ENCODE measurements around the gene ZNF467.

Gene ZNF467

GRCh38 chr7:149787428-149788299, 14.3 kb upstream of the ZNF467 start:
- Histone ChIP-seq H3K4me1 (ENCODE audit: control insufficient read depth, insufficient read depth, low read length) (peaks cover 9% of the 10 kb centered on the region), H3K4me3 (ENCODE audit: low read length) (no peak overlapping the region), H3K36me3 (ENCODE audit: control insufficient read depth, insufficient read depth, low read length) (no peaks in the 10 kb centered on the region; the same call in 1 of the 2 replicates), H3K27me3 (ENCODE audit: control insufficient read depth, insufficient read depth, low read length) (peaks cover 15% of the 10 kb centered on the region; the same call in 1 of the 2 replicates), H3K9me3 (ENCODE audit: control insufficient read depth, insufficient read depth, low read length) (no peaks in the 10 kb centered on the region), H3K27ac (ENCODE audit: low read length) (no peak overlapping the region)
- DNase-seq (ENCODE audit: low read depth, low spot score): no peak
- WGBS (ENCODE audit: insufficient coverage, insufficient read length): no CpG with 5 or more reads among the region's 35 CpGs

- Histone ChIP-seq H3K9me3 (ENCODE audit: control insufficient read depth, insufficient read depth, low read length) (no peaks in the 10 kb centered on the region), H3K27ac (ENCODE audit: low read length) (no peak overlapping the region), H3K36me3 (ENCODE audit: control insufficient read depth, insufficient read depth, low read length) (no peaks in the 10 kb centered on the region; the same call in 1 of the 2 replicates), H3K4me1 (ENCODE audit: control insufficient read depth, insufficient read depth, low read length) (peaks cover 11% of the 10 kb centered on the region), H3K4me3 (ENCODE audit: low read length) (no peak overlapping the region), H3K27me3 (ENCODE audit: control insufficient read depth, insufficient read depth, low read length) (peaks cover 15% of the 10 kb centered on the region; the same call in 1 of the 2 replicates)
- no peak for DNase-seq (ENCODE audit: low read depth, low spot score)
- WGBS (ENCODE audit: insufficient coverage, insufficient read length): no CpG with 5 or more reads among the region's 9 CpGs
Observed at GRCh38 chr7:149785983-149786382, 12.6 kb upstream of the ZNF467 start.

GRCh38 chr7:149785402-149785801, 12.0 kb upstream of the ZNF467 start:
- H3K4me1 ChIP-seq (ENCODE audit: control insufficient read depth, insufficient read depth, low read length): peaks cover 10% of the 10 kb centered on the region
- WGBS (ENCODE audit: insufficient coverage, insufficient read length): no CpG with 5 or more reads among the region's 15 CpGs

GRCh38 chr7:149784251-149784608, 10.8 kb upstream of the ZNF467 start:
- Histone ChIP-seq H3K27ac (ENCODE audit: low read length) (no peak overlapping the region), H3K27me3 (ENCODE audit: control insufficient read depth, insufficient read depth, low read length) (peaks cover 8% of the 10 kb centered on the region; the same call in 1 of the 2 replicates), H3K9me3 (ENCODE audit: control insufficient read depth, insufficient read depth, low read length) (no peaks in the 10 kb centered on the region), H3K4me1 (ENCODE audit: control insufficient read depth, insufficient read depth, low read length) (peaks cover 10% of the 10 kb centered on the region), H3K36me3 (ENCODE audit: control insufficient read depth, insufficient read depth, low read length) (no peaks in the 10 kb centered on the region; the same call in 1 of the 2 replicates), H3K4me3 (ENCODE audit: low read length) (no peak overlapping the region)
- WGBS (ENCODE audit: insufficient coverage, insufficient read length): no CpG with 5 or more reads among the region's 5 CpGs
- DNase-seq (ENCODE audit: low read depth, low spot score): no peak

More at GRCh38 chr7:149785402-149785801, 12.0 kb upstream of the ZNF467 start:
- Histone ChIP-seq H3K36me3 (ENCODE audit: control insufficient read depth, insufficient read depth, low read length) (no peaks in the 10 kb centered on the region; the same call in 1 of the 2 replicates), H3K27me3 (ENCODE audit: control insufficient read depth, insufficient read depth, low read length) (peaks cover 12% of the 10 kb centered on the region; the same call in 1 of the 2 replicates), H3K9me3 (ENCODE audit: control insufficient read depth, insufficient read depth, low read length) (no peaks in the 10 kb centered on the region), H3K4me3 (ENCODE audit: low read length) (no peak overlapping the region), H3K27ac (ENCODE audit: low read length) (no peak overlapping the region)
- no peak for DNase-seq (ENCODE audit: low read depth, low spot score)

GRCh38 chr7:149783386-149784250, 10.2 kb upstream of the ZNF467 start:
- no CpG with 5 or more reads among the region's 22 CpGs for WGBS (ENCODE audit: insufficient coverage, insufficient read length)
- no peak overlapping the region for H3K27ac ChIP-seq (ENCODE audit: low read length)
- peaks cover 10% of the 10 kb centered on the region for H3K4me1 ChIP-seq (ENCODE audit: control insufficient read depth, insufficient read depth, low read length)
- no peak overlapping the region for H3K4me3 ChIP-seq (ENCODE audit: low read length)
- H3K36me3 ChIP-seq (ENCODE audit: control insufficient read depth, insufficient read depth, low read length): no peaks in the 10 kb centered on the region; the same call in 1 of the 2 replicates
- peaks cover 6% of the 10 kb centered on the region; the same call in 1 of the 2 replicates for H3K27me3 ChIP-seq (ENCODE audit: control insufficient read depth, insufficient read depth, low read length)
- DNase-seq (ENCODE audit: low read depth, low spot score): no peak
- H3K9me3 ChIP-seq (ENCODE audit: control insufficient read depth, insufficient read depth, low read length): no peaks in the 10 kb centered on the region

GRCh38 chr7:149782682-149783345, 9.4 kb upstream of the ZNF467 start:
- WGBS (ENCODE audit: insufficient coverage, insufficient read length): no CpG with 5 or more reads among the region's 18 CpGs
- DNase-seq (ENCODE audit: low read depth, low spot score): no peak
- no peaks in the 10 kb centered on the region; the same call in 1 of the 2 replicates for H3K36me3 ChIP-seq (ENCODE audit: control insufficient read depth, insufficient read depth, low read length)
- H3K4me1 ChIP-seq (ENCODE audit: control insufficient read depth, insufficient read depth, low read length): peaks cover 10% of the 10 kb centered on the region
- H3K4me3 ChIP-seq (ENCODE audit: low read length): no peak overlapping the region
- H3K27ac ChIP-seq (ENCODE audit: low read length): no peak overlapping the region
- no peaks in the 10 kb centered on the region; the same call in 1 of the 2 replicates for H3K27me3 ChIP-seq (ENCODE audit: control insufficient read depth, insufficient read depth, low read length)
- H3K9me3 ChIP-seq (ENCODE audit: control insufficient read depth, insufficient read depth, low read length): no peaks in the 10 kb centered on the region

- H3K9me3 ChIP-seq (ENCODE audit: control insufficient read depth, insufficient read depth, low read length): no peaks in the 10 kb centered on the region
- WGBS (ENCODE audit: insufficient coverage, insufficient read length): no CpG with 5 or more reads among the region's 13 CpGs
- H3K4me3 ChIP-seq (ENCODE audit: low read length): no peak overlapping the region
- H3K27me3 ChIP-seq (ENCODE audit: control insufficient read depth, insufficient read depth, low read length): no peaks in the 10 kb centered on the region
- H3K4me1 ChIP-seq (ENCODE audit: control insufficient read depth, insufficient read depth, low read length): peaks cover 8% of the 10 kb centered on the region
- H3K27ac ChIP-seq (ENCODE audit: low read length): no peak overlapping the region
- DNase-seq (ENCODE audit: low read depth, low spot score): no peak
- no peaks in the 10 kb centered on the region; the same call in 1 of the 2 replicates for H3K36me3 ChIP-seq (ENCODE audit: control insufficient read depth, insufficient read depth, low read length)
Observed at GRCh38 chr7:149781921-149782320, 8.5 kb upstream of the ZNF467 start.

GRCh38 chr7:149780636-149781419, 7.4 kb upstream of the ZNF467 start:
- H3K9me3 ChIP-seq (ENCODE audit: control insufficient read depth, insufficient read depth, low read length): no peaks in the 10 kb centered on the region
- H3K27me3 ChIP-seq (ENCODE audit: control insufficient read depth, insufficient read depth, low read length): no peaks in the 10 kb centered on the region
- H3K4me3 ChIP-seq (ENCODE audit: low read length): no peak overlapping the region
- peaks cover 8% of the 10 kb centered on the region for H3K4me1 ChIP-seq (ENCODE audit: control insufficient read depth, insufficient read depth, low read length)
- DNase-seq (ENCODE audit: low read depth, low spot score): no peak
- H3K27ac ChIP-seq (ENCODE audit: low read length): no peak overlapping the region
- WGBS (ENCODE audit: insufficient coverage, insufficient read length): no CpG with 5 or more reads among the region's 16 CpGs
- H3K36me3 ChIP-seq (ENCODE audit: control insufficient read depth, insufficient read depth, low read length): no peaks in the 10 kb centered on the region; the same call in 1 of the 2 replicates

GRCh38 chr7:149780056-149780455, 6.7 kb upstream of the ZNF467 start:
- peaks cover 8% of the 10 kb centered on the region for H3K4me1 ChIP-seq (ENCODE audit: control insufficient read depth, insufficient read depth, low read length)
- no peak overlapping the region for H3K4me3 ChIP-seq (ENCODE audit: low read length)
- no peaks in the 10 kb centered on the region; the same call in 1 of the 2 replicates for H3K36me3 ChIP-seq (ENCODE audit: control insufficient read depth, insufficient read depth, low read length)
- WGBS (ENCODE audit: insufficient coverage, insufficient read length): no CpG with 5 or more reads among the region's 17 CpGs
- no peak for DNase-seq (ENCODE audit: low read depth, low spot score)
- no peaks in the 10 kb centered on the region for H3K9me3 ChIP-seq (ENCODE audit: control insufficient read depth, insufficient read depth, low read length)
- H3K27ac ChIP-seq (ENCODE audit: low read length): no peak overlapping the region
- H3K27me3 ChIP-seq (ENCODE audit: control insufficient read depth, insufficient read depth, low read length): peaks cover 5% of the 10 kb centered on the region; the same call in 1 of the 2 replicates

Data from iPS DF 6.9 (cell line).